Progenitor cell of endocrine pancreas (in vitro differentiated cells): ENCODE results near the gene IGF1R. TPM values are rescaled to one million over a fixed set of nuclear protein-coding genes. Genes with fewer than 3 reads are reported as not detected.
"Not testable (repeated sequence)": the region's sequence is repeated elsewhere in the genome, so short reads cannot be mapped to it uniquely, and the experiment has no call there.

ENCODE experiments used
- DNase-seq: peaks from one replicate; pipeline ENCODE4 v3.0.0; 2021; ENCODE audit warnings: low spot score; ENCODE audit not compliant: unreplicated experiment
- H3K27ac Mint-ChIP-seq: 2 replicates; pipeline ENCODE4 v1.8.0; 2021; ENCODE audit warnings: mild to moderate bottlenecking, moderate library complexity, mixed read lengths
- H3K27me3 Mint-ChIP-seq: 2 replicates; pipeline ENCODE4 v1.8.0; 2021; ENCODE audit warnings: mixed read lengths
- H3K36me3 Mint-ChIP-seq: 2 replicates; pipeline ENCODE4 v1.8.0; 2022; ENCODE audit warnings: mixed read lengths; ENCODE audit not compliant: insufficient read depth
- H3K4me1 Mint-ChIP-seq: 2 replicates; pipeline ENCODE4 v1.8.0; 2021; ENCODE audit warnings: low read depth, mixed read lengths
- H3K4me3 Mint-ChIP-seq: 2 replicates; pipeline ENCODE4 v1.8.0; 2021; ENCODE audit warnings: low read depth, mild to moderate bottlenecking, moderate library complexity, mixed read lengths
- H3K9me3 Mint-ChIP-seq: 2 replicates; pipeline ENCODE4 v1.8.0; 2021; ENCODE audit warnings: low read depth, mixed read lengths
- CTCF ChIP-seq: fragments of 200-600 bp; sonication (generic); IDR thresholded peaks from one replicate; pipeline ENCODE4 v1.5.0; 2021; ENCODE audit warnings: antibody characterized with exemption, mild to moderate bottlenecking; ENCODE audit not compliant: unreplicated experiment
- total RNA-seq: library from RNA; stranded (reverse); gene quantifications from 2 replicates; pipeline ENCODE4 v1.2.1, GENCODE V29; 2021

IGF1R gene
- total RNA-seq, 1 donor from 2014 or later = 106 TPM

GRCh38 chr15:98999233-98999632 is 350.9 kb downstream of the IGF1R start:
- Mint-ChIP-seq H3K4me3 (no peak overlapping the region), H3K27me3 (no peaks in the 10 kb centered on the region), H3K9me3 (peaks cover 14% of the 10 kb centered on the region), H3K36me3 (no peaks in the 10 kb centered on the region), H3K27ac (no peak overlapping the region), H3K4me1 (no peaks in the 10 kb centered on the region)
- no peak for DNase-seq
- no peak for TF ChIP-seq CTCF

GRCh38 chr15:99002226-99002625 is 353.9 kb downstream of the IGF1R start:
- H3K4me3 Mint-ChIP-seq = no peak overlapping the region
- H3K9me3 Mint-ChIP-seq = peaks cover 9% of the 10 kb centered on the region
- no peaks in the 10 kb centered on the region for H3K36me3 Mint-ChIP-seq
- DNase-seq = no peak
- peaks cover 10% of the 10 kb centered on the region for H3K27me3 Mint-ChIP-seq
- H3K4me1 Mint-ChIP-seq = no peaks in the 10 kb centered on the region
- TF ChIP-seq CTCF = no peak
- no peak overlapping the region for H3K27ac Mint-ChIP-seq

GRCh38 chr15:99003317-99003716 is 355.0 kb downstream of the IGF1R start:
- not testable (repeated sequence) for H3K4me3 Mint-ChIP-seq, H3K36me3 Mint-ChIP-seq, DNase-seq, H3K27ac Mint-ChIP-seq, H3K4me1 Mint-ChIP-seq, H3K9me3 Mint-ChIP-seq
- peaks cover 13% of the 10 kb centered on the region for H3K27me3 Mint-ChIP-seq

GRCh38 chr15:99004998-99005974 is 356.9 kb downstream of the IGF1R start:
- not testable (repeated sequence) for H3K9me3 Mint-ChIP-seq, H3K36me3 Mint-ChIP-seq, H3K4me3 Mint-ChIP-seq, DNase-seq, H3K4me1 Mint-ChIP-seq, H3K27ac Mint-ChIP-seq
- peaks cover 13% of the 10 kb centered on the region for H3K27me3 Mint-ChIP-seq

GRCh38 chr15:99006146-99006545 is 357.8 kb downstream of the IGF1R start:
- no peak overlapping the region for H3K4me3 Mint-ChIP-seq
- peaks cover 13% of the 10 kb centered on the region for H3K27me3 Mint-ChIP-seq
- H3K27ac Mint-ChIP-seq = peak overlapping the region; percentile 73
- H3K4me1 Mint-ChIP-seq = peaks cover 12% of the 10 kb centered on the region
- no peak for TF ChIP-seq CTCF
- no peaks in the 10 kb centered on the region for H3K9me3 Mint-ChIP-seq
- no peak for DNase-seq
- H3K36me3 Mint-ChIP-seq = no peaks in the 10 kb centered on the region

GRCh38 chr15:99006904-99007495 is 358.7 kb downstream of the IGF1R start:
- Mint-ChIP-seq H3K9me3 (no peaks in the 10 kb centered on the region), H3K27me3 (peaks cover 13% of the 10 kb centered on the region), H3K4me3 (no peak overlapping the region), H3K27ac (no peak overlapping the region), H3K36me3 (no peaks in the 10 kb centered on the region), H3K4me1 (peaks cover 12% of the 10 kb centered on the region)
- DNase-seq = no peak
- no peak for TF ChIP-seq CTCF
